A673 (cell line): ENCODE measurements around the gene RASA1. TPM values are rescaled to one million over a fixed set of nuclear protein-coding genes. Genes with fewer than 3 reads are reported as not detected.

Source experiments
- BruUV-seq: library from RNA; stranded (reverse); fragments of 400-500 nt; replicated peaks from 2 replicates; lab custom pipeline; 2021; lab: Mats Ljungman, UMichigan
- CTCF ChIA-PET: fragments of 300-600 bp; sonication (Branson Sonifier 250); formaldehyde crosslinking; loops from one replicate; lab custom pipeline; 2022; ENCODE audit warnings: antibody characterized with exemption; lab: Charles Lee
- POLR2A ChIA-PET: fragments of 300-600 bp; sonication (Branson Sonifier 250); formaldehyde crosslinking; loops from one replicate; lab custom pipeline; 2022; ENCODE audit warnings: antibody characterized with exemption; ENCODE audit not compliant: low non-redundant PET; lab: Charles Lee
- DNase-seq: peaks from one replicate; pipeline ENCODE4 v3.0.0-alpha.2; 2015; ENCODE audit warnings: low spot score
- H3K27ac ChIP-seq: fragments of 200-600 bp; sonication (generic); 2 replicates; pipeline ENCODE4 v1.5.1; 2016; ENCODE audit warnings: mixed run types, low read depth, mild to moderate bottlenecking, mixed read lengths, antibody characterized with exemption, low read length; ENCODE audit not compliant: poor library complexity, severe bottlenecking
- H3K27me3 ChIP-seq: fragments of 200-600 bp; sonication (generic); replicated peaks from 2 replicates; pipeline ENCODE4 v1.6.1; 2017; ENCODE audit warnings: mixed run types, low read depth, mild to moderate bottlenecking, mixed read lengths, antibody characterized with exemption, low read length; ENCODE audit not compliant: insufficient read depth, poor library complexity
- H3K36me3 ChIP-seq: fragments of 200-600 bp; sonication (generic); 2 replicates; pipeline ENCODE4 v1.6.1; 2016; ENCODE audit warnings: mixed run types, mild to moderate bottlenecking, mixed read lengths, antibody characterized with exemption, low read length; ENCODE audit not compliant: insufficient read depth, poor library complexity, severe bottlenecking
- H3K4me1 ChIP-seq: fragments of 200-600 bp; sonication (generic); 2 replicates; pipeline ENCODE4 v1.6.1; 2017; ENCODE audit warnings: mixed run types, mild to moderate bottlenecking, mixed read lengths, antibody characterized with exemption, low read length; ENCODE audit not compliant: insufficient read depth, poor library complexity, severe bottlenecking
- H3K4me3 ChIP-seq: fragments of 200-600 bp; sonication (generic); 2 replicates; pipeline ENCODE4 v1.5.1; 2016; ENCODE audit warnings: low read depth, mixed run types, mild to moderate bottlenecking, mixed read lengths, low read length; ENCODE audit not compliant: poor library complexity, severe bottlenecking
- H3K9me3 ChIP-seq: fragments of 200-600 bp; sonication (generic); 2 replicates; pipeline ENCODE4 v1.6.1; 2016; ENCODE audit warnings: mixed run types, low read depth, mild to moderate bottlenecking, mixed read lengths, antibody characterized with exemption, low read length; ENCODE audit not compliant: poor library complexity, severe bottlenecking
- EZH2 ChIP-seq: fragments of 200-600 bp; sonication (generic); IDR thresholded peaks from 2 replicates; pipeline ENCODE4 v1.6.1; 2017; ENCODE audit warnings: borderline replicate concordance, low read depth, mild to moderate bottlenecking, mixed read lengths, antibody characterized with exemption, low read length; ENCODE audit not compliant: poor library complexity, severe bottlenecking
- intact Hi-C: fragments of 100-400 bp; cut with micrococcal nuclease; formaldehyde crosslinking; loops from one replicate; pipeline ENCODE4 v1.10.0; 2022; ENCODE audit not compliant: unreplicated experiment
- total RNA-seq: library from RNA; stranded (reverse); gene quantifications from 2 replicates; pipeline ENCODE4 v1.2.3, GENCODE V29; 2021
- TF ChIP-seq, protein P1 (sequence below): fragments of 300-800, 200-600 bp; sonication (generic); conservative IDR thresholded peaks from 2 replicates; pipeline ENCODE4 v1.5.1; 2017; ENCODE audit warnings: low read depth, mild to moderate bottlenecking, antibody characterized with exemption, low read length, moderate library complexity, mixed read lengths

The RASA1 gene
- total RNA-seq, 1 experiment from 2014 or later, result 34.2 TPM

DNA sequence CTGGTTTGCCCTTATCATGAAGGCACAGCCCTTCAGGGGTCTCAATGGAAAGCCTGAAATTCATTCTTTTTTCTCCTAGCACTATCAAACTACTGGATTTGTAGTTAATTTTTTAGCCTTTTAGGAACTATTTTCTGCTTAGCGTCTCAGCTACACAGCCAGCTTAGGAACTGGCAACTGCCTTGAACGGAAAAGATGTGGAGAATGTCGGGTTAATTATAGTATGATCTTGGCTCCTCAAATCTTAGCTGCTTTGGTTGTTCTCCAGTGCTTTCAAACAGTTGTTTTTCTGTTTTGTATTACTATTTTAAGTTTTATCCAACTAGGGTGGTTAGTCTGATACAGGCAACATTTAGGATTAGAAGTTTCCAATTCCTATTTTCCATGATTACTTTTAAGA lies 100.9 kb downstream of the RASA1 start:
- TF ChIP-seq, protein P1, sequence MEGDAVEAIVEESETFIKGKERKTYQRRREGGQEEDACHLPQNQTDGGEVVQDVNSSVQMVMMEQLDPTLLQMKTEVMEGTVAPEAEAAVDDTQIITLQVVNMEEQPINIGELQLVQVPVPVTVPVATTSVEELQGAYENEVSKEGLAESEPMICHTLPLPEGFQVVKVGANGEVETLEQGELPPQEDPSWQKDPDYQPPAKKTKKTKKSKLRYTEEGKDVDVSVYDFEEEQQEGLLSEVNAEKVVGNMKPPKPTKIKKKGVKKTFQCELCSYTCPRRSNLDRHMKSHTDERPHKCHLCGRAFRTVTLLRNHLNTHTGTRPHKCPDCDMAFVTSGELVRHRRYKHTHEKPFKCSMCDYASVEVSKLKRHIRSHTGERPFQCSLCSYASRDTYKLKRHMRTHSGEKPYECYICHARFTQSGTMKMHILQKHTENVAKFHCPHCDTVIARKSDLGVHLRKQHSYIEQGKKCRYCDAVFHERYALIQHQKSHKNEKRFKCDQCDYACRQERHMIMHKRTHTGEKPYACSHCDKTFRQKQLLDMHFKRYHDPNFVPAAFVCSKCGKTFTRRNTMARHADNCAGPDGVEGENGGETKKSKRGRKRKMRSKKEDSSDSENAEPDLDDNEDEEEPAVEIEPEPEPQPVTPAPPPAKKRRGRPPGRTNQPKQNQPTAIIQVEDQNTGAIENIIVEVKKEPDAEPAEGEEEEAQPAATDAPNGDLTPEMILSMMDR, result no peak
- no peak for TF ChIP-seq EZH2
- CTCF ChIA-PET, result no interaction called here
- POLR2A ChIA-PET, result no interaction called here
- Histone ChIP-seq H3K27me3 (no peaks in the 10 kb centered on the region), H3K4me1 (no peaks in the 10 kb centered on the region), H3K27ac (no peak overlapping the region), H3K4me3 (no peak overlapping the region), H3K36me3 (peaks cover under 1% of the 10 kb centered on the region), H3K9me3 (no peaks in the 10 kb centered on the region)
- DNase-seq, result no peak
- BruUV-seq, result no TSS peak
- intact Hi-C loops, result no loop called here

DNA sequence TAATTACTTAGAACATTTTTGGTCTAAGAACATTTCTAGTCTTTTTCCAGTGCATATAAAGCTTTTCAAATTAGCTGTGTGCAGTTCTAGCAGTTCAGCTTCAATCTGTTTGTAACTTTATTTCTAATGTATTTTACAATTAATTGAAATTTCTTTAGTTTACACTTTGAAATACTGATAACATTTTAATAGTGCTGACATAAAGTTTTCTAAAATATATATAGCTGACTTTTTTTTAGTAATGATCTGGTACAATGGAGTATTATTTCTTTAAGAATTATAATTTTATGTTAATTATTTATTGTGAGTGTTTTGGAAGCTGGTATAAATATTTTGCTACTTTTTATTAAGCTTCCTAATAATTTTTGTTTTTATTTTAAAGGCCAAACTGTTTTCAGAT lies 101.7 kb downstream of the RASA1 start:
- DNase-seq, result no peak
- Histone ChIP-seq H3K27me3 (no peaks in the 10 kb centered on the region), H3K27ac (no peak overlapping the region), H3K36me3 (no peaks in the 10 kb centered on the region), H3K9me3 (no peaks in the 10 kb centered on the region), H3K4me3 (no peak overlapping the region), H3K4me1 (no peaks in the 10 kb centered on the region)
- intact Hi-C loops, result no loop called here
- ChIA-PET CTCF (no interaction called here), POLR2A (no interaction called here)
- TF ChIP-seq EZH2, result no peak
- TF ChIP-seq, protein P1, result no peak
- no TSS peak for BruUV-seq

DNA sequence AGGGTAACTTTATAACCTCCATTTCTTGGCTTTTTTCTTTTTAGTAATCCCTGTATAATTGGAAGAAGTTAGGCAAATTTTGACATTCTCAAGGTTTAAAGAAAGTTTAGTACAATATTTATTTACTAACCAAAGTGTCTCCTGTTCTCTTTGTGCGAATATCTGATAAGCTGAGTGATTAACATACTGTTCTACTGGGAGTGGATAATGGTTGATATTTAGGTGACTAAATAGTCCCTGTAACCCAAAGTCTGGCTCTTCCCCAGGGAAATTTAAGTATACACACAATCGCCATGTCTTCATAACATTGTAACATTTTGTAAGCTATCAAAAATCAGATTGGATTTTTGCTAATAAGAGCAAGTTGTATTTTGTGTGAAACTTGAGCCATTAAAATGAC lies 105.0 kb downstream of the RASA1 start:
- BruUV-seq, result no TSS peak

More for the DNA sequence above, 105.0 kb downstream of the RASA1 start:
- Histone ChIP-seq H3K27me3 (no peaks in the 10 kb centered on the region), H3K4me1 (no peaks in the 10 kb centered on the region), H3K9me3 (no peaks in the 10 kb centered on the region), H3K4me3 (no peak overlapping the region), H3K27ac (no peak overlapping the region), H3K36me3 (peaks cover 20% of the 10 kb centered on the region)
- TF ChIP-seq, protein P1, result no peak
- TF ChIP-seq EZH2, result no peak
- no peak for DNase-seq
- intact Hi-C loops, result no loop called here
- POLR2A ChIA-PET, result no interaction called here
- CTCF ChIA-PET, result no interaction called here
